NCI-H1417 treated with DMSO at 0.1 percent for 48 hours (cell line): ENCODE results near the gene SLC26A6.
A peak's percentile ranks its signal among the peaks of the same experiment; 100 is the strongest.

Experiments used
- DNase-seq: peaks from one replicate; lab custom pipeline; 2025; lab: John Stamatoyannopoulos, UW

SLC26A6 gene

DNA sequence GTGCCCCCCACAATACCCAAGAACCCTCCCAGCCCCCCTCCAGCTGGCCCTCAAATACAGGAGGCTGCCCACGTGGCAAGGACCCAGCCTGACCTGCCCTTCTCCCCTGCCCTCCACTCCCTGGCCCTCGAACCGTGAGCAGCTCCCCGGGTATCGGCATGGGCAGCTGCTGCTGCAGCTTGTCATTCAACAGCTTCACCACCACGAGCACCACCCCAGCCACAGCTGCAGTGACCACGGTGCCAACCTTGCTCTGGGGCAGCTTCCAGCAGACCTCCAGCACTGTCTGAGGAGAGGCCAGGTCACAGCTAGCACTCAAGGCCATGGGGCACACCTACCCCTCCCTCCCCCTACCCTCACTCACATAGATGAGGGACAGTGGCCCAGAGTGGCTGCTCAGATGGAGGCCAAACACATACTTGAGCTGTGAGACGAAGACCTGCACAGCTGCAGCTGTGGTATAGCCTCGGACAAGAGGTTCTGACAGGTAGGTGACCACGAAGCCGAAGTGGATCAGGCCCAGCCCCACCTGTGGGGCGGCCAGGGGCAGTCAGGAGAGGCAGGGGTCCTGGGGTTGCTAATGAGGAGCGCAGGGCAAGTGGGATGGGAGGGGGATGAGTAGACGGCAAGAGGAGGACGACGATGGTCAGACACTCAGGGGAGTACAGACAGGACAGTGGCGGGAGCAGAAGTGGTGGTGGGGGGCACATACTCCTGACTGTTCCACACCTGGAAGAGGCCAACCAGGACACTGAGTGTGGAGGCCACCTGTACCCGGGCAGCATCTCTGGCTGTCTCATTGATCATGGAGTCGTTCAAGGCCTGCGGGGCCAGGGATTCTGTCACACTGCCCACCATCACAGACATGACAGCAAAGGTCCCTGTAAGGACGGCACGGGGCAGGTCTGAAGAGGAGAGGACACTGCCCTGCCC lies 3.5 kb downstream of the SLC26A6 start:
- DNase-seq = no peak

GRCh38 chr3:48630833-48631232 lies 4.4 kb downstream of the SLC26A6 start:
- DNase-seq = no peak

GRCh38 chr3:48630407-48630806 lies 4.9 kb downstream of the SLC26A6 start:
- no peak for DNase-seq

DNA sequence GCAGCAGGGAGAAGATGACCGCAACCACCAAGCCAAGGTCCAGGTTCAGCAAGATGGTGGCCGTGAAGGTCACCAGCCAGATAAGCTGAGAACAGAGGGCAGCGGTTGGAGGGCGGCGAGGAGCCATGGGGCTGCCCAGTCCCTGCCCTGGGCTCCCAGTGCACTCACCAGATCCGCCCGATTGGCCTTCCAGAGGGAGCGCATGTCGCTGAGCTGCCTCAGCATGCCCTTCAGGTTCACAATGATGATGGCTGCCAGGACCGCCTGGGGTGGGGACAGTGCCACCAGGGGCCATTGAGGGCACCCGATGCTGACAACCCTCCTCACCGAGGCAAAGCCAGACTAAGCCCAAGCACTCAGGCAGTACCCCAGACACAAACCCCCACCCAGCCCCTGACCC lies 5.4 kb downstream of the SLC26A6 start:
- no peak for DNase-seq

DNA sequence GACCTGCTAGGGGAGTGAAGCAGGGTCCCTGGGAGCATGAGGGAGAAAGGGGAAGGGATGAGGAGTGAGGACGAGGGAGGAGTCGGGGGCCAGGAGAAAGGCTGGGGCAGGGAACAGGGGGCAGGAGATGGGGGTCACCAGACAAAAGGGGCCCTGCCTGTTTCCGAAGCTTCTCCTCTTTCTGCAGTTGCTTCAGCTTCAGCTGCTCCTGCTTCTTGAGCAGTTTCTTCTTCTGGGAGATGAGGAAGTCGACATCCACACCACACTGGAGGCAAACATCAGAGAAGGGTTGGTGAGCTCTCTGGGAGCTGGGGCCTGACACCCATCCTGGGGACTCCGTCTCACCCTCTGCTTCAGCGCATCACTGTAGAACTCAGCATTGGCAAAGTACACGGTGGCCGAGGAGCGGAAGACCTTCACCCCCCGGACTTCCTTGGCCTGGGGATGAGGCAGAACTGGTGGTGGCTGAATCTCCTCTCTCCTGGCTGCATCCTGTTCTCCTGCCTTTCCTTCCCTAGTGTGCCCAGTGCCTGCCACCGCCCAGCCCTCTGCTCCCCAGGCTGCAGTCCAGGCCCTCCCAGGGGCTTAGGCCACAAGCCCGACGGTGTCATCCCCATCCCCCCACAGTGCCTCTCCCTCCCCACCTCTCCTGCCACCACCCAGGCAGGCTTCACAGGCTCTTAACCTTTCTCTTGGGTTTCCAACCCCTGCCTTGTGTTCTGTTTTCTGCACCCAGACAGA lies 6.8 kb downstream of the SLC26A6 start:
- no peak for DNase-seq

GRCh38 chr3:48625600-48625999 lies 9.7 kb downstream of the SLC26A6 start:
- no peak for DNase-seq

- no peak for DNase-seq
Measured at GRCh38 chr3:48624767-48625166, 10.5 kb downstream of the SLC26A6 start.

DNA sequence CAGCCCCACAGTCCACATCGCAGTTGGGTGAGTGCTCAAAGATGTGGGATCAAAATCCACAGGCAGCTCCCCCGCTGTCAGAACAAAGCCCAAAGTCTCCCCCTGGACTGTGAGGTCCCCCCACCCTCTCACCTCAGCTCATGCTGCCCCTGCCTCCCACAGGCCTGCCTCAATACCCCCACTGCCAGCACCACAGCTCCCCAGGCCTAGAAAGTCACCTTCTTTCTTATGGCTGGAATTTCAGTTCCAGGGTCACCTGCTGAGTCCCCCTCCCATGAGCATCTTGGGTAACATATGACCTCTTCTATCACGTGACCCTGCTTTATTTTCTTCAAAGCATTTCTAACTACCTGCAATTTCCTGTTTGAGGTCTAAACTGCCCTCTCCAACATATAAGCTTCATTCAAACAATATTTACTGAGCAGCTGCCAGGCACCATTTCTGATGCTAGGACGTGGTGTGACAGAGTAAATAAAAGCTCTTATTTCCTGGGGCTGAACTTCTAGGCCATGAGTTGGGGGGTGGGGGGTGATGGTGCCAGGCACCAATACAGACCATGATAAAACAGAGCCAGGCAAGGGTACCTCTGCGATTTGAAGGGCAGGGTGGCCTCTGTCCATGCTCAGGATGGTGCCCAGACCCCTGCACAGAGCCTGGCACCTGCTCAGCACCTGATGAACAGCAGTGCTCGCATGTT lies 11.3 kb downstream of the SLC26A6 start:
- peak; percentile 30 for DNase-seq

GRCh38 chr3:48621461-48621869 lies 13.8 kb downstream of the SLC26A6 start, which contains the start of gene TMEM89:
Gene TMEM89, minus strand, starts transcription at chr3:48621769. Its CDS starts 13 bp downstream, at chr3:48621756.
- no peak for DNase-seq

- DNase-seq = no peak
Measured at GRCh38 chr3:48619541-48620524, 15.4 kb downstream of the SLC26A6 start.

DNA sequence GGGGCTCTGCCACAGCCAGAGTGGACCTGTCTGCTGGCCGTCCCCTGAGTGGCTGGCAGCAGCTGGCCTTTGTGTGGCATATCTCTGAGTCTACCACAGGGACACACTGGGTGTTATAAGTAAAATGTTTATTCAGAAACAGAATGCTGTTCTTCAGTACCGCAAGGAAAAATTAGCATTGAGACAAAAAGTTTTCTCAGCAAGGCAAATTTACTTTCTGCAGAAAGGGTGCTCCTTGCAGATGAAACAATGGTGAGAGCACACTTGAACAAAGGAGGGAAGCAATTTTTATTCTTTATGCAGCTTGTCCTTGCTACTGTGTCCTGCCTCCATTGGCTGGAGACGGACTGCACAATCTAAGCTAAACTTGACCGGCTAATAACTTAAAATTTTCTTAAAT lies 17.7 kb downstream of the SLC26A6 start:
- DNase-seq = no peak

DNA sequence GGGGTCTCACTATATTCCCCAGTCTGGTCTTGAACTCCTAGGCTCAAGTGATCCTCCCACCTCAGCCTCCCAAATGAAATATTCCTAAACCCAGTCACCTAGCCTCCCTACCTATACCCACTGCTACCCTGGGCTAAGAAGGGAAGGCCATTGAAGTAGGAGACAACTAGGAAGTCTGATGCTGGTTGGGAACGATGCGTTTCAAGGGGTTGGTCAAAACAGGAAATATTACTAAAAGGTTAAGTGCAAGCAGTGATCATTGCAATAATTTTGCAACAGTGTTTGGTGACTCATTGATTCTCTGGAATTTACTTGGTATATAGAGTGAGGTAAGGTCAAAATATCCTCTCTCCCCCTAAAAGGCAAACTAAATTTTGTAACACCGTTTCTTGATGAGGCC lies 21.2 kb downstream of the SLC26A6 start:
- DNase-seq = no peak

DNA sequence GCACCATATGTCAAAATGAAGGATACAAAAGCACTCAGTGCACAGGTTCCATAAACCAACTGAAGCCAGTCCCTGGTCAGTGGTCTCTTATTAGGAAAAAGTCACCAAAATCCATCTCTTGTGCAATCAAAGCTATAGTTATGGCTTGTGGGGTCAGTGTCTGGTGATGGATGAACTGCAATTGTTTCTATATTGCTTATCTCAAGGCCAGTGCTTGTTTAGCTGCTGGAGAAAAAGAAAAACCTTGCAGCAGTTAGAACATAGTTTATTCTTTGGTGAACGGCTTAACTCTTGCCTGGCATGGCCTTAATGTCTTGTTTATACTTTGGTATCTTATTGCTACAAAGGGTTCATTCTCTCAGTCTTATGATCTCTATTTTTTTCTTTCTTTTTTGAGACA lies 23.0 kb downstream of the SLC26A6 start:
- DNase-seq = no peak

- DNase-seq = peak; percentile 46
Measured at GRCh38 chr3:48609088-48610005, 25.9 kb downstream of the SLC26A6 start, which contains the start of gene UQCRC1. Gene UQCRC1, minus strand, starts transcription at chr3:48609646. Its CDS starts 26 bp downstream, at chr3:48609620.

- DNase-seq = no peak
Measured at GRCh38 chr3:48607519-48607918, 27.7 kb downstream of the SLC26A6 start.

DNA sequence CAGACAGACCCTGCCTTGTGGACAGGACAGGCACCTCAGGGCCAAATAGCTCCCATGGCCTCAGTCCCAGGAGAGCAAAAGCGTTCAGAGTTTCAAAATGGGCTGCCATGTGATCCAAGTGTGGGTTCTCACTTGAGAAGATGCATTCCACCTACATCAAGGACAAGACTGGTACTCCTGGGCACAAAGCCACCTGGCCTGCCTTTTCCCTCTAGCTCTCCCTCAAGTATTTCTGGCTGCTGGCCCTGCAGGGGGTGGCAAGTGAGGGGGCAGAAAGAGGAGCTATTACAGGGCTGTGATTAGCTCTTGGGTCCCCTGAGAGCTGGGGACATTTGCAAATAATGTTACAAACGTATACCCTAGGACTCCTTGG lies 33.7 kb downstream of the SLC26A6 start:
- DNase-seq = no peak

DNA sequence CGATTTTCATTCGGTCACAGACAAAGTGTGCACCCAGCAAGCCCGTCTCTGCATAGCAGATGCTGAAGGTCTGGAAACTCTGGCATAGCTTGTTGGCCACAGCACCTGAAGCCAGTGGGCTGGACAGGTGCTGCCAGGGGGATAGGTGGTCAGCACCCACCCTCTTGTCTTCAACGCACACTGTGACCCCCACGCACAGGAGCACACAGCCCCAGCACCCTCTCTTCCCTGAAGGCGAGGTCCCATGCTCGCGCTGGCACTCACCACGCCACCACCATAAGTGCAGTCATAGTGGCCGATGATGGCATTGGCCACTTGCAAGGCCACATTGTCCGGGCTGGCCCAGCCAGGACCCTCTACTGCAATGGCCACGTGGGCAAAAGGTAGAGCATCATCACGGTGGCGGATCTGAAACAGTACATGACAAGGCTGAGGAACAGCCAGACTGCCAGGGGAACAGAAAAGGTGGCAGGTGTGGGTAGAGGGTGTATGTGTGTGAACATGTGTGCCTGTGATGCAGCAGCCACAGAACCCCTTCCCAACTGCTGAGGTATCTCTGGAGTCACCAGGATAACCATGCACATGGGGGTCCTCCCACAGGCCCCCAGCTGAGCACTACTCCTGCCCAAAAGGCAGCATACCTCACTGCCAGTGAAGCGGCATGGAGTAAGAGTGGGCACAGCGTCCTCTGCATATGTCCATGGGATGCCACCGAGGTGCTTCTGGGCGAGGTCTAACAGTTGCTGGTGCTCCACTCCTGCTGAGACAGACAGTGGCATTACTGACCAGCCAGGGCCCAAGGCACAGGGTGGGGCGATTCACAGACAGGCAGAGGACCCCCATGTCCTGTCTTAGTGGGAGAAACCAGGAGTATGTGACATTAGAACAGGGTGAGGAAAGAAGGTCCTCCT lies 34.3 kb downstream of the SLC26A6 start:
- DNase-seq = no peak

GRCh38 chr3:48599509-48600285 lies 35.6 kb downstream of the SLC26A6 start:
- no peak for DNase-seq
